HG03108 (cell line): ENCODE measurements around the gene TOMM7.
A peak's percentile ranks its signal among the peaks of the same experiment; 100 is the strongest.
"Not testable (repeated sequence)": the region's sequence is repeated elsewhere in the genome, so short reads cannot be mapped to it uniquely, and the experiment has no call there.

Source experiments
- ATAC-seq: cut with Tn5 transposase; IDR thresholded peaks from one replicate; pipeline ENCODE4 v1.9.1; 2021; ENCODE audit warnings: moderate library complexity; ENCODE audit not compliant: unreplicated experiment

TOMM7 gene

DNA sequence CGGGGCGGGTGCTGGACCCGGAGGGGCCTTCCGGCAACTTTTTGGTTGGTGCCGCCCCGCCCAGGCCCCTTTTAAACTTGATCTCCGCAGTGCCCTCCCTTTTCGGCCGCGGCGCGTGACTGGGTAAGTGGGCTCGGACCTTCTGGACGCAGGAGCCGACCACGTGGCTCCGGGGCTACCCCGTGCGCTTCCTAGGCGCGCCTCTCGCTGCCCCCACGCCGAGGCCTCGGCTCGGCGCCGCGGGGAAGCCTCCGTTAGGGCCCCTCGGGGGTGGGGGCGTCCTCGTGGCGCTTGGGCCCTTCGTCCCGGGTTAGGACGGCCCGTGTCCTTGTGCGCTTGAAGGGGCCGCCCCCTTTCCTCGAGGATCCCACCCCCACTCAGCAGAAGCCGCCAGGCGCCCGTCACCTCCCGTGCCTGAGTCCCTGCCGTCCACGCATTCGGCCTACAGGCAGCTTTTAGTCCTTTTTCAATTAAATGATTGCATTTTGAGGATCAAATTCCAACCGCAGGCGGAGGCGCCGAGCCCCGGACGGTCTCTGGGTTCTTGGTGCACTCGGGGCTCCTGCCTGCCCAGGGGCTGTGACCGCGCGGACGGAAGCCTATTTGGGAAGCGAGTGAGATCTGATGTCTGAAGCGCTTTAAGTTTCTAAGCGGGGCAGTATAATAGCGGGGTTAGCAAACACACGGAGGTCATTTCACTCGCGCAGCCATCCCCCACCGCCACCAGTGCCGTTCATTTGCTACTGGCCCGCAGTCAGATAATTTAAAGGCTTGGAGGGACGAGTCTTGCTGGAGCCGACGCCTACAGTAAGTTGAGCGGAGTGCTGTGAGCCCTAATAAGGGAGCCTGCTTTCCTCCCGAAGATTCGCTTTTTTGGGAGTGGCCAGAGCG lies 31.8 kb upstream of the TOMM7 start:
- peak; percentile 90 for ATAC-seq

- no peak for ATAC-seq
Observed at GRCh38 chr7:22853674-22854157, 31.1 kb upstream of the TOMM7 start.

DNA sequence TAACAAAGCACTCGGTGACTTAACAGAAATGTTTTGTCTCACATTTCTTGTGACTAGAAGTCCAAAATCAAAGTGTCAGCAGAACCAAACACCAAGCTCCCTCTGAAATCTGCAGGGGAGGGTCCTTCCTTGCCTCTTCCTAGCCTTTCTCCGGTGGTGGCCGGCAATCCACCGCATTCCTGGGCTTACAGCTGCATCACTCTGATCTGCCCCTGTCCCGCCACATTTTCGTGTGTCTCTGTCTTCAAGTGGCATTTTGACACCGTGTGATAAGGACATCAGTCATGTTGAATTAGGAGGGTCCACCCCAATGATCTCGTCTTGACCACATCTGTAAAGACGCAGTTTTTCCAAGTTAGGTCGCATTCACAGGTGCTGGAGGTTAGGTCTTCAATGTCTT lies 30.5 kb upstream of the TOMM7 start:
- ATAC-seq = no peak

- ATAC-seq = no peak
Observed at GRCh38 chr7:22851145-22851544, 28.5 kb upstream of the TOMM7 start.

GRCh38 chr7:22850394-22850793 lies 27.7 kb upstream of the TOMM7 start:
- not testable (repeated sequence) for ATAC-seq

GRCh38 chr7:22849662-22850061 lies 27.0 kb upstream of the TOMM7 start:
- no peak for ATAC-seq

GRCh38 chr7:22849172-22849571 lies 26.5 kb upstream of the TOMM7 start:
- no peak for ATAC-seq

DNA sequence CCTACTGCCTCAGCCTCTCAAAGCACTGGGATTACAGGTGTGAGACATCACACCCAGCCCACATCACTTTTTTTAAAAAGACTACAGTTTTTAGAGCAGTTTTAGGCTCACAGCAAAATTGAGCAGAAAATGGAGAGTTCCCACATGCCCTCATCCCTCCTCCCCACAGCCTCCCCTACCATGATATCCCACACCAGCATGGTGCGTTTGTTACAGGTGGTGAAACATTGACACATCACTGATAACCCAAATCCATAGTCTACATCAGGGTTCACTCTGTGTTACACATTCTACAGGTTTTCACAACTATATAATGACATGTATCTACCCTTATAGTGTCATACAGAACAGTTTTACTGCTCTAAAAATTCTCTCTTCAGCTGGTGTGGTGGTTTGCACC lies 24.3 kb upstream of the TOMM7 start:
- no peak for ATAC-seq

- no peak for ATAC-seq
Observed at GRCh38 chr7:22845221-22845834, 22.7 kb upstream of the TOMM7 start.

GRCh38 chr7:22843681-22844309 lies 21.1 kb upstream of the TOMM7 start:
- no peak for ATAC-seq

- ATAC-seq = no peak
Observed at GRCh38 chr7:22842973-22843372, 20.3 kb upstream of the TOMM7 start.

- ATAC-seq = no peak
Observed at GRCh38 chr7:22842383-22842941, 19.8 kb upstream of the TOMM7 start.

GRCh38 chr7:22841954-22842353 lies 19.3 kb upstream of the TOMM7 start:
- no peak for ATAC-seq

GRCh38 chr7:22837308-22837707 lies 14.7 kb upstream of the TOMM7 start:
- no peak for ATAC-seq

GRCh38 chr7:22836506-22836905 lies 13.9 kb upstream of the TOMM7 start:
- not testable (repeated sequence) for ATAC-seq

DNA sequence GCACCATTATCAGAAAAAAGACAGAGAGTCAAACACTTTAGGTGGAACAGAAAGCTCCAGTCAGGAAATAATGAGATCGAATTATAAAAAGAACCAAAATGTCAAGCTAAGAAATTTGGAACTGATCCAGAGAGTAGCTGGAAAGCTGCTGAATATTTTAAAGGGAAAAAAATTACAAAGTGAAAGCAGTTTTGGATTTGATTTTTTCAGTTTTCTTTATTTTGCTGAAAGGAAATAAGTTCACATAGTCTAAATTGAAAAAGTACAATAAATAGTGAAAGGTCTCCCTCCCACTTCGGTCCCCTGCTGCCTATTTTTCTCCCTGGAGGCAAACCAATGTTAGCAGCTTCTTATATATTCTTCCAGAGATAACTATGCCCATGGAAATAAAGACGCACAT lies 11.3 kb upstream of the TOMM7 start:
- no peak for ATAC-seq

GRCh38 chr7:22833113-22833855 lies 10.6 kb upstream of the TOMM7 start:
- ATAC-seq = no peak

DNA sequence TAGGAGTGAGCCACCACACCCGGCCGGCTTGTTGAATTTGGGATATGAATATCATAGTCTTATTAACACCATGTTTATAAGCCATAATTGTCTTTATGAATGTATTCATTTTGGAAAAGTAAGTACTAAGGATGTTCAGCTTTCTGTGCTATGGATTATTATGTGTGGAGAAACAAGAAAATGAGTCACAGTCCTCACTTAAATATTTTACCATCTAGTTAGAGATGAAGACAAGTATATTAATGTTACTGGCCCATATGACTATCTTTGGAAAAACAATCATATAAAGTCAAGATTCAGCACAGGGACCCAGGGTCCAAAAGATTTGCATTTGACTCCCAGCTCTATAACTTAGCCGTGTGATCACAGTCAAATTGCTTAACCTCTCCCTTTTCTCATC lies 9.8 kb upstream of the TOMM7 start:
- no peak for ATAC-seq

- ATAC-seq = no peak
Observed at GRCh38 chr7:22831602-22832305, 9.1 kb upstream of the TOMM7 start.

DNA sequence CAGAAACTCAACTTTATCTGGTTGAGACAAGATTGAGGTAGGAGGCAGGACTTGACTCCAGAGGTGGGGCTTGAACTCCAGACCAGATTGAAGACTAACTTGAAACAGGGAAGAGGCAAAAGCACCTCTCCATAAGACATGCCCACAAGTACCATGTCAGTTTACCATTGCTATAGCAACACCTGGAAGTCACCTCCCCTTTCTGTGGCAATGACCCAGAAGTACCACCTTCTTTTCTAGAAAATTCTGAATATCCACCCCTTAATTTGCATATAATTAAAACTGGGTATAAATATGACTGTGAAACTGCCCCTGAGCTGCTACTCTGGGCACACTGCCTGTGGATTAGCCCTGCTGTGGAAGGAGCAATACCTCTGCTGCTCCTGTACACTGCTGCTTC lies 4.9 kb upstream of the TOMM7 start:
- ATAC-seq = no peak
